Thyroid gland (tissue), 4 donors: Measurements from ENCODE around the gene ASB10. TPM values are rescaled to one million over a fixed set of nuclear protein-coding genes. Genes with fewer than 3 reads are reported as not detected.

Source experiments
- DNase-seq, 2 donors: peaks; one replicate each; pipeline ENCODE4 v3.0.0-alpha.2; 2019
- H3K27ac ChIP-seq, 3 donors: fragments of 200-600 bp; sonication (generic); 1 replicate in 2 of 3; 2 replicates in 1 of 3; pipeline ENCODE4 v1.5.1; 2016 to 2019; ENCODE audit warnings: mild to moderate bottlenecking in 1 of 3, moderate library complexity in 1 of 3
- H3K27me3 ChIP-seq: fragments of 200-600 bp; sonication (generic); one replicate; pipeline ENCODE4 v1.5.1; 2019
- H3K36me3 ChIP-seq, 2 donors: fragments of 200-600 bp; sonication (generic); one replicate each; pipeline ENCODE4 v1.5.1; 2016 to 2019
- H3K4me1 ChIP-seq, 2 donors: fragments of 200-600 bp; sonication (generic); one replicate each; pipeline ENCODE4 v1.5.1; 2017 to 2019
- H3K4me3 ChIP-seq, 3 donors: fragments of 200-600 bp; sonication (generic); replicated peaks in 1 of 3; 1 replicate in 2 of 3; 2 replicates in 1 of 3; pipeline ENCODE4 v1.5.1; 2016; ENCODE audit warnings: mild to moderate bottlenecking in 1 of 3
- H3K9me3 ChIP-seq: fragments of 200-600 bp; sonication (generic); one replicate; pipeline ENCODE4 v1.5.1; 2017
- CTCF ChIP-seq, 6 experiments: fragments of 200-600 bp in 3 of 6; fragments of 450-650 bp in 3 of 6; sonication (generic) in 3 of 6; IDR thresholded peaks; one replicate each; pipeline ENCODE4 v1.5.1; 2016 to 2019; ENCODE audit warnings: antibody characterized with exemption in 6 of 6, mild to moderate bottlenecking in 2 of 6, inconsistent platforms in 1 of 6, moderate library complexity in 1 of 6
- POLR2A ChIP-seq, 2 donors: fragments of 450-650 bp; IDR thresholded peaks; one replicate each; pipeline ENCODE4 v1.6.1; 2017; ENCODE audit warnings: antibody characterized with exemption in 2 of 2, mild to moderate bottlenecking in 2 of 2, moderate library complexity in 1 of 2
- WGBS, 2 donors: methylation state at CpG; one replicate each; pipeline ENCODE4 v1.1.5; 2017; 5-methylcytosine and 5-hydroxymethylcytosine counted together
- intact Hi-C: fragments of 100-400 bp; cut with DNase I; formaldehyde crosslinking; loops from one replicate; pipeline ENCODE4 v1.15.1; 2023
- total RNA-seq, 4 donors: library from RNA; depleted of rRNA; stranded (reverse); fragments of >200 nt; gene quantifications; one replicate each; pipeline ENCODE4 v1.2.3, GENCODE V29; 2016

Gene ASB10
- total RNA-seq, 4 donors from 2014 or later = not detected

- H3K27me3 ChIP-seq = no peaks in the 10 kb centered on the region
- TF ChIP-seq POLR2A (IDR thresholded peaks at IDR 0.05) (no peak), CTCF (IDR thresholded peaks at IDR 0.05) (no peak)
- no peaks in the 10 kb centered on the region for H3K4me1 ChIP-seq
- no peak overlapping the region for H3K4me3 ChIP-seq
- DNase-seq = no peak
- WGBS, 2 donors = 95 to 97% methylated on average over 14 of the region's 14 CpGs
- no peaks in the 10 kb centered on the region for H3K9me3 ChIP-seq
- peaks cover 65 to 70% of the 10 kb centered on the region in 2 donors for H3K36me3 ChIP-seq
- intact Hi-C loops = no loop called here
- no peak overlapping the region for H3K27ac ChIP-seq
Observed at GRCh38 chr7:151134743-151135524, 52.1 kb downstream of the ASB10 start.

GRCh38 chr7:151133986-151134742, 52.9 kb downstream of the ASB10 start:
- 93% methylated on average over 12 to 23 of the region's 24 CpGs for WGBS, 2 donors
- peaks cover 73 to 78% of the 10 kb centered on the region in 2 donors for H3K36me3 ChIP-seq
- peak in 1 of 2 donors; percentile 1 for DNase-seq
- intact Hi-C loops = no loop called here
- no peaks in the 10 kb centered on the region for H3K9me3 ChIP-seq
- no peaks in the 10 kb centered on the region for H3K27me3 ChIP-seq
- H3K4me3 ChIP-seq = no peak overlapping the region
- TF ChIP-seq POLR2A (IDR thresholded peaks at IDR 0.05) = no peak
- TF ChIP-seq CTCF (IDR thresholded peaks at IDR 0.05) = no peak
- H3K27ac ChIP-seq = no peak overlapping the region
- H3K4me1 ChIP-seq = no peaks in the 10 kb centered on the region

DNA sequence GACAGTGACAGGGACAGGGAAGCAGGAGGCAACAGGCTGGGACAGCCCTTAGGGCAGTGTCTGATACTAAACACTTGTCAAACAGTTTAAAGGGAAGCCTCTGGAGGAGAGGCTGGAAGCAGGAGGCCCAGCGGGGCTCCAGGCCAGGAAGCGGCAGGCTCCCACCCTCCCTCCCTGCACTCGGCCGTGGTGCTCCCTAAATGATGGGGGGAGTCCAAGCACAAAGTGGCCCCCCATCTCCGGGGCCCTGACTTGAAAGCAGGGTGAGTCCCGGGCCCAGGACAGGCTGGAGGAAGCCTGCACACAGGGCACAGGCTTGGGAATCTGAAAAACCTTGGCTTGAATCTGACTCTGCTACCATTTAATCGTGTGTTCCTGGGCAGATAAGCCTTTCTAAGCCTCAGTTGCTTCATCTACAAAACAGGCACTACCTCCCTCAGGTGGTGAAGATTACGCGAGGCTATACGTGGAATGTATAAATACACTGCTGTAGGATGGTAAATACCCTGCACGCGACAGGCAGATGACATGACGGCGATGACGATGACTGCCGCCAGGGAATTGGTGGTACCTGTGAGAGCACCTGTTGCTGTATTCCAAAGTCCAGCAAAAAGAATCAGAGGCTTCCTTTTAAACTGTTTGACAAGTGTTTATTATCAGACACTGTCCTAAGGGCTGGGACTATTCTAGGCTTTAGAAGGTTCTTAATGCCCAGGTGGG, 53.6 kb downstream of the ASB10 start:
- intact Hi-C loops = no loop called here
- H3K9me3 ChIP-seq = no peaks in the 10 kb centered on the region
- H3K36me3 ChIP-seq = peaks cover 80 to 84% of the 10 kb centered on the region in 2 donors
- H3K4me3 ChIP-seq = no peak overlapping the region
- no peaks in the 10 kb centered on the region for H3K27me3 ChIP-seq
- no peak overlapping the region for H3K27ac ChIP-seq
- 93 to 96% methylated on average over 10 to 16 of the region's 16 CpGs for WGBS, 2 donors
- no peaks in the 10 kb centered on the region for H3K4me1 ChIP-seq
- TF ChIP-seq CTCF (IDR thresholded peaks at IDR 0.05) (no peak), POLR2A (IDR thresholded peaks at IDR 0.05) (no peak)
- DNase-seq = no peak

- H3K4me3 ChIP-seq = no peak overlapping the region
- H3K27me3 ChIP-seq = no peaks in the 10 kb centered on the region
- intact Hi-C loops = no loop called here
- no peak for TF ChIP-seq CTCF (IDR thresholded peaks at IDR 0.05)
- TF ChIP-seq POLR2A (IDR thresholded peaks at IDR 0.05) = no peak
- 95 to 96% methylated on average over 20 to 21 of the region's 21 CpGs for WGBS, 2 donors
- H3K27ac ChIP-seq = no peak overlapping the region
- H3K36me3 ChIP-seq = peaks cover 80% of the 10 kb centered on the region in 2 donors
- DNase-seq = no peak
- H3K9me3 ChIP-seq = no peaks in the 10 kb centered on the region
- no peaks in the 10 kb centered on the region for H3K4me1 ChIP-seq
Observed at GRCh38 chr7:151132461-151133205, 54.4 kb downstream of the ASB10 start.
